HG02840 (cell line): ENCODE measurements around the gene PHKB.
A peak's percentile ranks its signal among the peaks of the same experiment; 100 is the strongest.
"Not testable (repeated sequence)": the region's sequence is repeated elsewhere in the genome, so short reads cannot be mapped to it uniquely, and the experiment has no call there.

Source experiments
- ATAC-seq: cut with Tn5 transposase; IDR thresholded peaks from one replicate; pipeline ENCODE4 v1.9.1; 2021; ENCODE audit warnings: mild to moderate bottlenecking, moderate library complexity, moderate number of reproducible peaks; ENCODE audit not compliant: unreplicated experiment, low FRiP score

Gene PHKB

DNA sequence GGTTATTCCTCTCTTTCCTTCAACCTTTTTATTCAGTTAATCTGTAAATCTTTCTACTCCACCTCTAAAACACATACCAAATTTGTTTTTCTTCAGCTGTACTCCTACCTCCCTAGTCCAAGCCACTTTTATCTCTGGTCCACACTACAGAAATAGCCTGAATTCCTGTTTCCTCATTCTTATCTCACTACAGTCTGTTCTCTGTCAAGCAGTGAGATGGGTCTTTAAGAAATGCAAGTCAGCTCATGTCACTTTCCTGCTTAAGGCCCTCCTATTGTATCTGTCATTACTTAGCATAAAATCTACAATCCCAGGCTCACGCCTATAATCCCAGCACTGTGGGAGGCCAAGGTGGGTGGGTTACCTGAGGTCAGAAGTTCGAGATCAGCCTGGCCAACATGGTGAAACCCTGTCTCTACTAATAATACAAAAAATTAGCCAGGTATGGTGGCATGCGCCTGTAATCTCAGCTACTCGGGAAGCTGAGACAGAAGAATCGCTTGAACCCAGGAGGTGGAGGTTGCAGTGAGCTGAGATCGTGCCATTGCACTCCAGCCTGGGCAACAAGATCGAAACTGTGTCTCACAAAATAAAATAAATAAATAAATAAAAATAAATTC is 7.0 kb downstream of the PHKB start:
- not testable (repeated sequence) for ATAC-seq

DNA sequence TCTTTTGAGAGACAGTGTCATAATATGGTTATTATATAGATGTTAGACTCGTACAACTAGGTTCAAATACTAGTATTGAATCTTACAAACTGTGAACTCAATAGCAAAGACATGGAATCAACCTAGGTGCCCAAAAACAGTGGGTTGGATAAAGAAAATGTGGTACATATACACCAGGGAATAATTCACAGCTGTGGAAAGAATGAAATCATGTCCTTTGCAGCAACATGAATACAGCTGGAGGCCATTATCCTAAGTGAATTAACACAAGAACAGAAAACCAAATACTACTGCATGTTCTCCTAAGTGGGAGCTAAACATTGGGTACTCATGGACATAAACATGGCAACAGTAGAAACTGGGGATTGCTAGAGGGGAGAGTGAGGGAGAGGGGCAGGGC is 8.1 kb downstream of the PHKB start:
- no peak for ATAC-seq

DNA sequence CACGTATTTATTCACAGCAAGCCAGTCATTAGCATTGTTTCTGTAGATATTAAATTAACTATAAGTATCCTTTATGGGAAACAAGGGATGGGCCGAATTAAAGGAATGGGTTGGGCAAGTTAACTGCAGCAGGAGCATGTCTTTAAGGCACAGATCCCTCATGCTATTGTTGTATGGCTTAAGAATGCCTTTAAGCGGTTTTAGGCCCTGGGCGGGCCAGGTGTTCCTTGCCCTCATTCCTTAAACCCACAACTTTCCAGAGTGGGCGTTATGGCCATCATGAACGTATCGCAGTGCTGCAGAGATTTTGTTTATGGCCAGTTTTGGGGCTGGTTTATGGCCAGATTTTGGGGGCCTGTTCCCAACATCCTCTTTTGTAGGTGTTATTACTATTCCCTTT is 9.1 kb downstream of the PHKB start:
- ATAC-seq, result no peak

DNA sequence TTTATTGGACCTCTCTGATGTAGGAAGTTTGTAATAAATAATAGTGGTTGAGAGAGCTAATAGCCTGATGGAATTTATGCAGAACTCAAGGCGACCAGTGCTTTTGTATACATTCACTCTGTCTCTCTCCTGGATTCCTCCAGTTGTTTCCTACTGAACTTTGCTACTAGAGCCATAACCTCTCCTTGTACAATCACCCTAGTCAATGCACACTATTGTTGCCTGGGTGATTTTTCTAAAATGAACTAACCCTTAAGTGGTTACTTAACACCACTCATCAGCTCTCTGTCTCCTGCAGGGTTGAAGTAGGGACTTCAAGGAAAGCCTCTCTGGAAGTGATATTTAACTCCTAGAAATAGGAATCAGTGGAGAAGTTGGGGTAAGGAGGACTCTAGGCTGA is 9.7 kb downstream of the PHKB start:
- no peak for ATAC-seq

DNA sequence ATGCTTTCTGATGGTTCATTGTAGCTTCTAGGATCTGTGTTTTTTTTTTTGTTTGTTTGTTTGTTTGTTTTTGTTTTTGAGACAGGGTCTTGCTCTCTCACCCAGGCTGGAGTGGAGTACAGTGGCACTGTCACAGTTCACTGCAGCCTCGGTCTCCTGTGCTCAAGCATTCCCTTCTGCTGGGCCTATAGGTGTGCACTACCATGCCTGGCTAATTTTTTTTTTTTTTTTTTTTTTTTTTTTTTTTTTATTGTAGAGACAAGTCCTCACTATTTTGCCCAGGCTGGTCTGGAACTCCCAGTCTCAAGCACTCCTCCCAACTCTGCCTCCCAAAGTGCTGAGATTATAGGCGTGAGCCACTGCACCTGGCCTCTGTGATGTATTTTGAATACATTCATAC is 11.9 kb downstream of the PHKB start:
- not testable (repeated sequence) for ATAC-seq

DNA sequence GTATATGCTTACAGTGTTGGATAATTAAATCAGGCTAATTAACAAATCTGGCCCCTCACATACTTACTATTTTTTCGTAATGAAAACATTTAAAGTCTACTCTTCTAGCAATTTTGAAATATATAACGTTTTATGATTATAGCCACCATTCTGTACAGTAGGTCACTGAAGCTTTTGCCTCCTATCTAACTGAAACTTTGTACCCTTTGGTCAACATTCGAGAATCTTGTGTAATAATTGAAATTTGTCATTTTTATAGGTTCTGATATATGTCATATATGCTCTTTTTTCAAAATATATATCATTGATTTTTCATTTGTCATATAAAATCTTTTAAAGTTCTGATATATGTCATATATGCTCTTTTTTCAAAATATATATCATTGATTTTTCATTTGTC is 12.7 kb downstream of the PHKB start:
- no peak for ATAC-seq

DNA sequence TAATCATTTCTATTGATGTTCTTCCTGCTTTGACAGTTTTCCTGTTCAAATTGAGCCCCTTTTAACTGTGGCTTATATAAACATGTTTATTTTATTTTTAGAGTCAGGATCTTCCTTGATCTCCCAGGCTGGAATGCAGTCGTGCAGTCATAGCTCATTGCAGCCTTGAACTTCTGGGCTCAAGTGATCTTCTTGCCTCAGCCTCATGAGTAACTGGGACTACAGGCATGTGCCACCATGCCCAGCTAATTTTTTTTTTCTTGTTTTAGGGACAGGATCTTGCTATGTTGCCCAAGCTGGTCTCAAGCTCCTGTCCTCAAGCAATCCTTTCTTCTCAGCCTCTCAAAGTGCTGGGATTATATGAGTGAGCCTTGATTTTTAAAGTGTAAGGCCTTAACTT is 14.7 kb downstream of the PHKB start:
- no peak for ATAC-seq

DNA sequence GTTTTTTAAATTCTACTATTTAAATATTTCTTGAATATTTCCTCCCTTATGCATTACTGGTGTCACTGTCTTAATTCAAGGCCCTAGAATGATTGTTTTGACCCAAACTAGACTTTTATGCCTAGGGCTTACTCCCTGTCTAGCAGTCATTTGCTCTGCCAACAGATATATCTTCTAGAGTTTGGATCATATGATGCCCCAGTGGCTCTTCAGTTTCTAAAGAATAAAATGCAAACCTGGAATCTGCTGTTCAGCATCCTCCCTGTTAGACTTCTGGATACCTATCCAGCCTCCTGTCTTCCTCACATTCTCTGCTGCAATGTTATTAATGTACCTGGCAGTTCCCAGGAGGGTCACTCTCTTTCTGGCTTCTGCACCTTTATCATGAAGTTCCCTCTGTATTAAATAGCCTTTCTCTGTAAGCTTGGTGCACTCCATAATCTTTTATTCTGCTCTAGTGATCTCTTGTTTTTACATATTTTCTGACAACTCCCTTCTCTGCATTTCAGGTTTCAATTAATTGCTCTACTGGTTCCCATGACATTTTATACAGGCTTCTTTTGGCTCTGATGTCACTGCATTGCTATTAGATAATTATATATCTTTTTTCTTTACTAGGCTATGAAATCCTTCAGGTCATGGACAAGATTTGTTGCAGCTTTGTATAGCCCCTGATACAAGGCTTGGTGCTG is 15.7 kb downstream of the PHKB start:
- ATAC-seq, result no peak

DNA sequence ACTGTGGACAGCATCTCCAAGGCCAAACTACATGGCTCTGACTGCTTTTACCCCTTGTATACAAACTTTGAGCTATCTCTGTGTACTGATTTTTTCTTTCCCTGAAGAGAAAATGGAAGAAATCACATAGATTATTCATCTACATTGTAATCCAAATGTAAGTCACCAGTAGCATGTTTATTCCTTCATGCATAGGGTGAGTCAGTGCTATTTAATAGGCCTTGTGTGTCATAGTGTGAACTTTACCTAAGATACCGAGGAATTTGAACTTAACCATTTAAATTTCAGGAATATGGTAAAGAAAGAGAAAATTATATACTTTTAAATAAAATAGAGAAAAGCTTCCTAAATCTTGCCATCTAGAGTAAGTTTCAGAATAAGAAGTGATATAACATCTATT is 16.5 kb downstream of the PHKB start:
- ATAC-seq, result no peak

DNA sequence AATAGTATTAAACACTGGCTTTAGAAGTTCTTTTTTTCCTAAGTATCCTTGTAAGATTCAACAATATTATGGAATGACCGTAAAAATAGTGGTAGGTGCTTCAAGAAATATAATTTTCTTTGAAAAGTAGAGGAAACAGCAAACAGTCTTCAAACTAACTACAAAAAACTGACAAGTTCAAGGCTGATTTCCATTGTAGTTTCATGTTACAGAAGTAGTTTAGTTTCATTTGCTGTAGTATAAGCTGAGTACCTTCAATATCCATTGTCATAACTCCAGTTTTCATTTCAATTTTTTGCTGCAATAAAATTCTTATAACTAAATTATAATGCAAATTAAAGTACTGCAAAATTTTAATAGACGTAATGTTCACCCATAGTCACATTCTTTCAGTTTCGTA is 19.3 kb downstream of the PHKB start:
- ATAC-seq, result no peak

DNA sequence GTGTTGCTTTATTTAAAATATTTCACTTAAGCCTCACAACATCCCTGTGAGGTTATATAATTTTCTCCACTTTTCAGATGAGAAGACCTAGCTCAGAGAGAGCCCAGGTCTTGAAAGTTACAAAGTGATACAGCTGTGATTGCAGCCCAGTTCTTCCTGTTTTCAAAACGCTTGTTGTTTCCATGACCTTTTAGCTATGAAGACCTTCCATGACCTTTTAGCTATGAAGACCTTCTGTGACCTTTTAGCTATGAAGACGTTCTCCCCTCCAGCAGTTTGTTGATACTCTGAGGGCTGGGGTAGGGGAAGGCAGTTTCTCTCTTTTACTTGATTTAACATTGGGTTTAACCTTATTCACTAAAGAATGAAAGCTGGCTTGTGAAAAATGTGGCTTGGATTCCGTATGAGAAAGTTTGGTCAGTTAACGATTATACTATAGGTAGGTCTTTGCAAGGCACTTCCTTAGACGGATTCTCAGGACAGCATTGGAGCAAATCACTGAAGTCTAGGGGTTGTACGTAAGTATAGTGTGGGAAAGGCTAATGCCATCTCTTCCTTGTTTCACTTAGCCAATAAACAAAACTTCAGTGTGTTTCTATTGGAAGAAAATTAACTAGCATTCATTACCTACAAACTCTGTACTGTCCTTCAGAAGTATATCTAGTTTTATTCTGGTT is 20.7 kb downstream of the PHKB start:
- ATAC-seq, result no peak

DNA sequence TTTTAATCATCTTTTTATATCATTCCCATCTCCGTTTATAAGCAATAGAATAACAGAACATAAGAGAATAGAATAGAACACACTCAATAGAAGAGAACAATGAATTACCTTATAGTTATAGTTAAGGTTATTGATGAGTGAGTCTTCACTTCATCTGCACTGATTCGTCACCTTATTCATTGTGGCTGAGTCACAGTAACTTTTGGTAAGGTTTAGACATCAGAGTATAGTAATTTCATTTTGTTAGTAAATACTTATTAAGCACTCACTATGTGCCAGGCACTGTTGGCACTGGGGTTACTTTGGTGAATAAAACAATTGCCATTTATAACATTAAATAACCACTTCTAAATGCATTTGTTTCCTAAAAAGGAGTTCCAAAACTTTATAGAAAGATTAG is 22.5 kb downstream of the PHKB start:
- no peak for ATAC-seq

DNA sequence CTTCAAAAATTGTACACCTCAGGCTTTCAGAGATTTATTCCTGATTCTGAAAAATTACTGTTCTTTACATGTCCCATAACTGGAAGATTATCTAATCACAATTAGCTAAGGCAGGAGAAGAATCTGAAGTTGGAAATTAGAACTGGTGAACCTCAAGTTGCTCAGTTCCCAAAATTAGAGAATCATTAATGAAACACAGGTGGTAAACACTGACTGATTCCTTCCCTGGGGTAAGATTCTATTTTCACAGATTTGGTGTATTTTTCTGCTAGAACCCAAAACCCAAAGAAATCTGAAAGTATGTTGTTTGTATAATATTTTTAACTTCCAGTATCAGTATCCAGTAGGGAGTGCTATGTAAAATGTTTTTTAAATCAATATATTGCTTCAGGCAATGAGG is 25.7 kb downstream of the PHKB start:
- ATAC-seq, result peak; percentile 56

DNA sequence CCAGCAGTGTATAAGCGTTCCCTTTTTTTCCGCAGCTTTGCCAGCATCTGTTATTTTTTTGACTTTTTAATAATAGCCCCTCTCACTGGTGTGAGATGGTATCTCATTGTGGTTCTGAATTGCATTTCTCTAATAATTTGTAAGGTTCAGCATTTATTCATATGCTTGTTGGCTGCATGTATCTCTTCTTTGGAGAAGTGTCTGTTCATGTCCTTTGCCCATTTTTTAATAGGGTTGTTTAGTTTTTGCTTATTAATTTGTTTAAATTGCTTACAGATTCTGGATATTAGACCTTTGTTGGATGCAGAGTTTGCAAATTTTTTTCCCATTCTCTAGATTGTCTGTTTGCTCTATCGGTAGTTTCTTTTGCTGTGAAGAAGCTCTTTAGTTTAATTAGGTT is 26.9 kb downstream of the PHKB start:
- ATAC-seq, result no peak

DNA sequence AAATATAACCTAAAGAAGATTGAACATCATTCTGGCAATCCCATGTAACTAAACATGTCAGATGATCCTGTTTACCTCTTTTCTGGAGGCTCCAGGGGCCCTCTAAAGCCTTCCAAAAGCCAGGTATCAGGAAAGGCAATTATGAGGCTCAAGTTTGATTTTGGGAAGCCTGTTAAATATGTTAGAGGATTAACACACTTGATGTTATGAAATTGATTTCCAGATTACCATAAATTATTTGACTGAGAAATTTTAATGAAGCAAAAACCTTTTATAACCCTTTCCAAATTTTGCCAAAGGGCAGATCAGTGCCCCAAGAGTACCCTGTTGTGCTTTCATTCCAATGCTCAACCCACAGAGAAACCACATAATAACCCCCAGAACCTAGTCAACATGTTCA is 29.3 kb downstream of the PHKB start:
- no peak for ATAC-seq

DNA sequence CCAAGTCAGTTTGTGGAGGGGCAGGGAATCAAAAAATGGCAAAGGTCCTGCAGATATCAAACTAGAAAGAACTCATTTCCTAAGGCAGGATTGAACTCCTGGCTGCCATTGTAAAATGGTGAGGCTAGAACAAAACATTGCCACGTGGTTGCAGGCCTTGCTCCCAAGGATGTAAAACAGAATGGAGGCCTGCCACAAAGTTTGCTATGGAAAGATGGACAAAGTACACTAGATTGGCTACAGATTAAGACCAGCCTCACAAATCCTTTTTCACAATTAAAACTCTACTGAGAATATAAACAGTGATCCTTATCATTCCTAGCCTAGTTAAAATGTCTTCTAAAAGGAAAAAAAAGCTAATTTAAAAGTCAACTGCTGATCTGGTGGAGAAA is 30.9 kb downstream of the PHKB start:
- no peak for ATAC-seq

DNA sequence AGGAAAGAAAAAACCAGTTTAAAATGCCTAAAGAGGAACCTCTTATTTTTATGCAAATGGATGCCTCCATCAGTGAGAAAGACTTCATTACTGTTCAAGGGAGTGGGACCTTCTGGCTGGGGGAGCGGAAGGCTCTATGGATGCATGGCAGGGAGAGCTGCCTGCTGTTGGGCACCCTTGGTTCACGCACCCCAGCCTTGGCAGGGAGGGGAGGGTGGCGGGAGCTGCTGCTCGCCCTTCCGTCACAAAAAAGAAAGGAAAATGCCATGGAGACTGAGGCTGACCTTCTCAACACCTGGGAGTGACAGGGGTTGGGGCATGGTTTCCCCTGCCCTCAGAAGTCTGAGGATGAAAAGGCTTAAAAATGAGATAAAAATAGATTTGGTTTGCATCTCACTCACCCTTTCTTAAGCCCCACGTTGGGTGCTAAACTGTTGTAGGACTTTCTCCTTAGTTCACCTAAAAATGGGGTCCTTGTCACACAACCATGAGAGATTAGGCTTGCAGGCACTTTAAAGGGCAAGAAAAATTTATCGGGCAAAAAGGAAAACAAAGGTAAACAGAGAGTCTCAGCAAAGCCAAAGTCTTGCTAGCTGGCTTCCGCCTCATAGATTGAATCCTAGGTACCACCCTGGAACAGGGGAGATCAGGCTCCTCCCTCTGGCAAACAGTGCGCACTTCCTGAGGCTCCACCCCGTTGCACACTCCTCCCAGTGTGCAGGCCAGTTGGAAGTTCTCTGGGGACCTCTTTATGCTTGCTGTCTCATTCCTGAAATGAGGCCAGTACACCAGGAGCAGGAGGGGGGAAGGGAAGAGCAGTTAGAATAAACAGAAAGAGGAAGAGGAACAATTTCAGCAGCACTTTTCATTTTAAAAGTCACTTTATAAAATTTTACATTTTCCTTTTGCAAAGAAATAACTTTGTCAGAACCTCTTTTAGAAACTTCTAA is 31.6 kb downstream of the PHKB start:
- no peak for ATAC-seq

DNA sequence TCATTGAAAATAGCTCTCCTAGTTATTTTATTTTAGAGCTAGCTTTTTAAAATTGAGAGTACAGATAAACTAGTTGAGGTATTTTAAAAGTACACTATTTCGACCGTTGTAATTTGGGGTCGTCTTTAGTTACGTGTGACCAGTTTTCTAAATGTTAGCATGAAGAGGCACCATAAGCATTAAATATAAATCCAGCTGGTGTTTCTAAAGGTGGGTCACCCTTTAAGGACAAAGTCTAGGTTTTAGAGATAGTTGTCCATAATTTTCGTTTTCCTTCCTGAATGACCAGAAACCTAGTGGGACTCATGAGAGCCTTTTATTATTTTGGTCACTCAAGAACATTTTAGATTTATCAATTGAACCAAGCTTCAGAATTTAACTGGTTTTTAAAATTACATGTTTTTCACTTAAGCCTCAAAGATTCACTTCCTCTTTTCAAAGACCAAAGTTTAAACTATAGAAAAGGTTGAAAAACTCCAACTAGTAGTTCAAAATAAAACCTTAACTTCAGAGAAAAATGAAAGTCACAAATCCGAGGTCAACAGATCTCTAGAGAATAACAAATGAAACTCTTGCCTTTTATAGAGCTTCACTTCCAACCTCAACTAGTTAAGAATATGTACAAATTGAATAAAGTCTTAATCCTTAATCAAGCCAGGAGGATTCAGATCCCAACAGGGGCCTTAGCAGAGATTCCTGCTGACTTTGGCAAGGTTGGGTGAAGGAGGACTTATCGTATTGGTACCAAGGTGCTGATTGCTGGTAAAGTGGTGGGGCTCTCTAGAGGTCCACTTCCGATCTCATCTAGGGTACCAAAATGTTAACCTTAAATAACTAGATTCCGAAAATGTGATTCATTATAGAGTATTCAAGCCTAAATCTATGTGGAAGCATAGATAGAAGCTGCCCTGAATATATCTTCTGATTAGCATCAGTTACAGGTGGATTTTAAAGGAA is 32.5 kb downstream of the PHKB start:
- peak; percentile 71 for ATAC-seq

DNA sequence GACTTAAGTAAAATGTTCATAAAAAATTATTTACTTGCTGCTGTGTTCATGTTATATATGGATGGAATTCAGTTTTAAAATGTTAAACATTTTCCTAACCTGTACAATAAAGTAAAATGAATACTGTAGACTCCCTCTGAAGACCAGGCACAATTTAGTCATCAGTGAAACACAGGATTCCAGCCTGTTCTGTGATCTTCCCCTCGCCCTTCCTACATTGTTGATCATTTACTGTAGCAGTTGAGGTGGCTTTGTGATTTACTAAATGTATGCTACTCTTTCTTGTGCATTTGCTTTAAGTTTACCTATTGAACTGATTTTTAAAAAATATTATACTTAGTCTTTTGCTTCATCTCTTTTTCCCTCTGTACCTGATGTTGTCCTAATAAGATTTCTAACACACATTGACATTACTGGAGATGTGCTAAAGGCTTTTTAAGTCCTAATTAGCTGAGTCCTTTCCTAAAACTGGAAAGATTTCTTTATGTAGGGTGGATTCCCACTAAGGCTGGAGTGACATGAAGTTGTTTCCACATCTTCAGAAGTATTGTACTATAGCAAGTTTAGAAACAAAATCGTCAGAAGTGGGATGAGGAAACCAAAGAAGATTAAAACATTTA is 38.1 kb downstream of the PHKB start:
- no peak for ATAC-seq
